Heart right ventricle (tissue), 16 donors: ENCODE results near the gene SECTM1. TPM values are rescaled to one million over a fixed set of nuclear protein-coding genes. Genes with fewer than 3 reads are reported as not detected.

Experiments used
- ATAC-seq, 8 donors: fragments of 200-7000 bp; cut with Tn5 transposase; one replicate each; pipeline ENCODE4 v1.9.1; 2020; ENCODE audit warnings: mild to moderate bottlenecking in 8 of 8, moderate library complexity in 8 of 8, moderate number of reproducible peaks in 1 of 8
- DNase-seq, 2 donors: peaks; one replicate each; pipeline ENCODE4 v3.0.0-alpha.2; 2020
- H3K27ac ChIP-seq, 10 donors: fragments of 200-600 bp; sonication (generic) in 2 of 10; one replicate each; pipeline versions ENCODE4 v1.5.0 to v1.8.0; 2020 to 2022; ENCODE audit warnings: mild to moderate bottlenecking in 3 of 10
- H3K27me3 ChIP-seq, 7 donors: fragments of 200-600 bp; one replicate each; pipeline ENCODE4 v1.8.0; 2021 to 2022; ENCODE audit warnings: mild to moderate bottlenecking in 2 of 7
- H3K36me3 ChIP-seq, 9 donors: fragments of 200-600 bp; sonication (generic) in 1 of 9; one replicate each; pipeline versions ENCODE4 v1.5.0 to v1.8.0; 2020 to 2022; ENCODE audit warnings: mild to moderate bottlenecking in 2 of 9
- H3K4me1 ChIP-seq, 9 donors: fragments of 200-600 bp; sonication (generic) in 1 of 9; one replicate each; pipeline versions ENCODE4 v1.5.0 to v1.8.0; 2020 to 2022; ENCODE audit warnings: mild to moderate bottlenecking in 4 of 9
- H3K4me3 ChIP-seq, 10 donors: fragments of 200-600 bp; sonication (generic) in 2 of 10; one replicate each; pipeline versions ENCODE4 v1.5.0 to v1.8.0; 2020 to 2022; ENCODE audit warnings: mild to moderate bottlenecking in 7 of 10, moderate library complexity in 2 of 10
- H3K9me3 ChIP-seq, 11 donors: fragments of 200-600 bp in 10 of 11; sonication (generic) in 2 of 11; one replicate each; pipeline versions ENCODE4 v1.5.0 to v1.8.0; 2013 to 2022; ENCODE audit warnings: mild to moderate bottlenecking in 2 of 11, control low read depth in 1 of 11, moderate library complexity in 1 of 11
- WGBS, 2 donors: extraction: QIAGEN DNeasy Blood & Tissue Kit; methylation state at CpG; one replicate each; pipeline ENCODE4 v1.1.7; 2013; ENCODE audit warnings: inconsistent platforms in 1 of 2; 5-methylcytosine and 5-hydroxymethylcytosine counted together
- intact Hi-C, 10 donors: fragments of 100-400 bp; cut with DNase I; formaldehyde crosslinking; loops; one replicate each; pipeline versions ENCODE4 v1.11.1 to v1.14.2; 2022
- polyA plus RNA-seq, 2 donors: library from polyadenylated mRNA; stranded (reverse); fragments of 200-250 nt; gene quantifications; one replicate each; pipeline ENCODE4 v1.2.3, GENCODE V29; 2013
- total RNA-seq, 10 donors: library from RNA; stranded (reverse); fragmentation: NEBNext Ultra II Directional in 3 of 10; extraction: Animal tissue kit (Norgen Biotek cat#: 25700) in 3 of 10; gene quantifications; one replicate each; pipeline versions ENCODE4 v1.2.1 to v1.2.4, GENCODE V29; 2021 to 2023
- TF ChIP-seq, protein P1 (sequence below), 9 donors: fragments of 200-600 bp; sonication (generic) in 2 of 9; IDR thresholded peaks; one replicate each; pipeline versions ENCODE4 v1.5.0 to v1.8.0; 2021 to 2022; ENCODE audit warnings: antibody characterized with exemption in 9 of 9, mild to moderate bottlenecking in 5 of 9, moderate library complexity in 1 of 9
- donor health status: Arrhythmogenic right ventricular cardiomyopathy.
- donor health status: ischemic (EF 13 %, LVEDD 7.1; RV severe dilation, severe dysfunction).
- donor health status: healthy with polysubstance abuse.
- donor health status: DM: no; HTN: yes; CAD: no.
- donor health status: DM: no; HTN: no; CAD: no.
- donor health status: ischemic (EF 25% LVEDD 6.9; RV normal size, moderate dysfunction).
- donor health status: ischemic (EF 25% LVEDD 5.7; RV mildly dilated, moderate dysfunction).
- donor health status: healthy.
- donor health status: DM: yes; HTN: yes; CAD: no.
- donor health status: Ischemic cardiomyopathy.
- donor health status: ischemic (EF 35%, LVEDD 5.7; RV mildly dilated, moderate dysfunction).
- donor health status: nonischemic (EF 11% LVEDD 7.7; RV severe dilation, severe dysfunction).
- donor health status: DM: yes; HTN: yes; CAD: no.
- donor health status: PGD.
- donor health status: ischemic (EF 29% LVEDD 5.4; RV normal size, mild dysfunction).
- donor health status: nonischemic (EF 23%, LVEDD 6.1; RV moderate dilation, normal function).

Gene SECTM1
- total and polyA plus RNA-seq, 12 donors, result 1.7 to 29.9 (median 3.6) TPM

DNA sequence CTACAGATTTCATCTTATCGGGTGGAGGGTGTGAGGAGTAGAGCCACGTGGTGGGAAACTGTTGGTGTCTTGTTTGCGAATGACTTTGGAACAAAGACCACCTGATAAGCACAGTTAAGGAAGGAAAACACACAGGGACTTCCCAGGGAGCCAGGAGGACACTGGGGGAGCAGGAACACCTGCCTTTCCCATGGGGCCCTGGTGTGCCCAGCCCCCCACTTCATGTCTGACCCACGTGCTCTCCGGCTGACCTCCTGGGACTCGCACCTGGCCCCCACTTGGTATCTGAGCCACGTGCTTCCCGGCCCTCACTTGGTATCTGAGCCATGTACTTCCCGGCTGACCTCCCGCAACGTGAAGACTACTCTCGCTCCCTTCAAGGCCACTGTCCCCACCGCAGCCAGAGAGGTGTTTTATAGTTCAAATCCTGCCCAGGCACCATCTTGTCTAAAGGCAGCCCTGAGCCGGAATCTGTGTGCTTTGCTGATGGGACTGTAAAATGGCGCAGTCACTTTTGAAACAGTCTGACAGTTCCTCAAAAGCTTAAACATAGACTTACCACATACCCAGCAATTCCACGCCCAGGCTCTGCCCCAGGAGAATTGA is 54.7 kb downstream of the SECTM1 start:
- H3K27me3 ChIP-seq, result no peaks in the 10 kb centered on the region
- TF ChIP-seq, protein P1, sequence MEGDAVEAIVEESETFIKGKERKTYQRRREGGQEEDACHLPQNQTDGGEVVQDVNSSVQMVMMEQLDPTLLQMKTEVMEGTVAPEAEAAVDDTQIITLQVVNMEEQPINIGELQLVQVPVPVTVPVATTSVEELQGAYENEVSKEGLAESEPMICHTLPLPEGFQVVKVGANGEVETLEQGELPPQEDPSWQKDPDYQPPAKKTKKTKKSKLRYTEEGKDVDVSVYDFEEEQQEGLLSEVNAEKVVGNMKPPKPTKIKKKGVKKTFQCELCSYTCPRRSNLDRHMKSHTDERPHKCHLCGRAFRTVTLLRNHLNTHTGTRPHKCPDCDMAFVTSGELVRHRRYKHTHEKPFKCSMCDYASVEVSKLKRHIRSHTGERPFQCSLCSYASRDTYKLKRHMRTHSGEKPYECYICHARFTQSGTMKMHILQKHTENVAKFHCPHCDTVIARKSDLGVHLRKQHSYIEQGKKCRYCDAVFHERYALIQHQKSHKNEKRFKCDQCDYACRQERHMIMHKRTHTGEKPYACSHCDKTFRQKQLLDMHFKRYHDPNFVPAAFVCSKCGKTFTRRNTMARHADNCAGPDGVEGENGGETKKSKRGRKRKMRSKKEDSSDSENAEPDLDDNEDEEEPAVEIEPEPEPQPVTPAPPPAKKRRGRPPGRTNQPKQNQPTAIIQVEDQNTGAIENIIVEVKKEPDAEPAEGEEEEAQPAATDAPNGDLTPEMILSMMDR (IDR thresholded peaks at IDR 0.05), result no peak
- peaks cover 0 to 40% (median 6%) of the 10 kb centered on the region in 9 donors for H3K4me1 ChIP-seq
- no peak overlapping the region for H3K4me3 ChIP-seq
- H3K36me3 ChIP-seq, result peaks cover 0 to 4% (median 0%) of the 10 kb centered on the region in 9 donors
- ATAC-seq, result peak in 1 of 8 donors; percentile 41
- intact Hi-C loops, result no loop called here
- WGBS, 2 donors, result 63 to 69% methylated on average over 16 of the region's 16 CpGs
- H3K9me3 ChIP-seq, result no peaks in the 10 kb centered on the region
- peak overlapping the region in 1 of 10 donors; percentile 85 for H3K27ac ChIP-seq
- no peak for DNase-seq

DNA sequence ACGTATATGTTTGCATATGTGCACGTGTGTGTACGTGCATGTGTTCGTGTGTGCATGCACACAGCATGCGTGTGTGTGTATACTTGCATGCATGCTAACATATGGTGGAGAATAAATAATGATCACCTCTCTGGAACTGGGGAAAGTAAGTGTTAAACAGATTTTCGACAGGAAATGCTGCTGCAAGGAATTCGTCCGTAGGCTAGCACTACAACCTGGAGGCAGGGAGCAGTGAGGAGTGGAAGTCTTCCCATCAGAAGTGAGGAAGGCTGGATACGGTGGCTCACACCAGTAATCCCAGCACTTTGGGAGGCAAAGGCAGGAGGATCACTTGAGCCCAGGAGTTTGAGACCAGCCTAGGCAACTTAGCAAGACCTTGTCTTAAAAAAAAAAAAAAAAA is 55.3 kb downstream of the SECTM1 start:
- H3K27me3 ChIP-seq, result no peaks in the 10 kb centered on the region
- DNase-seq (no peak), ATAC-seq (no peak)
- TF ChIP-seq, protein P1 (IDR thresholded peaks at IDR 0.05), result no peak
- 83 to 84% methylated on average over 9 of the region's 9 CpGs for WGBS, 2 donors
- H3K4me3 ChIP-seq, result no peak overlapping the region
- H3K9me3 ChIP-seq, result no peaks in the 10 kb centered on the region
- peaks cover 0 to 4% (median 0%) of the 10 kb centered on the region in 9 donors for H3K36me3 ChIP-seq
- intact Hi-C loops, result no loop called here
- H3K4me1 ChIP-seq, result peaks cover 0 to 40% (median 9%) of the 10 kb centered on the region in 9 donors
- H3K27ac ChIP-seq, result peak overlapping the region in 1 of 10 donors; percentile 85

DNA sequence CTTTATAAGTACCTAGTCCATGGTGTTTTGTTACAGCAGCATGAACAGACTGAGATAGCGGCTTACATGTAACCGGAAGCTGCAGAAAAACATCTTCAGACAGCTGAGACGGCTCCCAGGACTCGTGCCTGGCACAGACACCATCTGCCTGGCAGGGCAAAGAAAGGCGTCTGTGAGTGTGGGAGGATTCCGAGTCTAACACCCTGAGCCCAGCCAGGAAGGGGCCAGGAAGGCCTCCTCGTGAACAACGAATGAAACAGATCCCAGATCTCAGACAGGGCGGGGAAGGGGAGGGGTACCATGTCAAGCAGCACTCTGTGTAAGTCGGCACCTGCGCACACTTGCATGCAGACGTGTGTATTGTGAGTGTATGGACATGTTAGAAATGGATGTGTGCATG is 55.7 kb downstream of the SECTM1 start:
- ATAC-seq (no peak), DNase-seq (no peak)
- no peaks in the 10 kb centered on the region for H3K9me3 ChIP-seq
- no peak overlapping the region for H3K4me3 ChIP-seq
- WGBS, 2 donors, result 73 to 79% methylated on average over 12 of the region's 12 CpGs
- no peaks in the 10 kb centered on the region for H3K27me3 ChIP-seq
- H3K27ac ChIP-seq, result no peak overlapping the region
- H3K36me3 ChIP-seq, result peaks cover 0 to 4% (median 0%) of the 10 kb centered on the region in 9 donors
- TF ChIP-seq, protein P1 (IDR thresholded peaks at IDR 0.05), result no peak
- peaks cover 0 to 36% (median 9%) of the 10 kb centered on the region in 9 donors for H3K4me1 ChIP-seq
- intact Hi-C loops, result no loop called here

DNA sequence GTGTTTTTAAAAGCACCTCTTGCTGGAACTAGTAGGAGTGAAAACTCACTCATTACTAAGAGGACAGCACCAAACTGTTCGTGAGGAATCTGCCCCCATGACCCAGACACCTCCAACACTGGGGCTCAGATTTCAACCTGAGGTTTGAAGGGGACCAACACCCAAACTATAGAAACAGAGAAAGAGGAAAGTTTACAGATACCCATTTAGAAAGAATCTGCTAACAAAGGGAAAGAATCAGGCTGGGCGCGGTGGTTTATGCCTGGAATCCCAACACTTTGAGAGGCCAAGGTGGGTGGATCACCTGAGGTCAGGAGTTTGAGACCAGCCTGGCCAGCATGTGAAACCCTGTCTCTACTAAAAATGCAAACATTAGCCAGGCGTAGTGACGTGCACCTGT is 56.6 kb downstream of the SECTM1 start:
- Histone ChIP-seq H3K4me1 (peaks cover 2 to 34% (median 15%) of the 10 kb centered on the region in 9 donors), H3K9me3 (no peaks in the 10 kb centered on the region), H3K36me3 (peaks cover 0 to 6% (median 1%) of the 10 kb centered on the region in 9 donors), H3K27me3 (no peaks in the 10 kb centered on the region), H3K27ac (no peak overlapping the region), H3K4me3 (no peak overlapping the region)
- intact Hi-C loops, result no loop called here
- TF ChIP-seq, protein P1 (IDR thresholded peaks at IDR 0.05), result no peak
- 94% methylated on average over 5 of the region's 5 CpGs for WGBS, 2 donors
- ATAC-seq, result no peak
- DNase-seq, result no peak
